ENCODE results near the gene SEC14L1. TPM values are rescaled to one million over a fixed set of nuclear protein-coding genes. Genes with fewer than 3 reads are reported as not detected.
"Not testable (repeated sequence)": the region's sequence is repeated elsewhere in the genome, so short reads cannot be mapped to it uniquely, and the experiment has no call there.

Gene SEC14L1
- total and polyA plus RNA-seq, 12 donors, result 61.8 to 255 (median 143) TPM

- no peak overlapping the region for H3K4me3 ChIP-seq
- intact Hi-C loops (cut with DNase I), result loop anchor here in 1 of 2 donors (10.0 kb wide), 1 partner anchor 51 kb away; no protein-coding TSS in a partner anchor
- TF ChIP-seq CTCF (IDR thresholded peaks at IDR 0.05) (no peak), POLR2A (IDR thresholded peaks at IDR 0.05) (no peak)
- H3K4me1 ChIP-seq (replicated peaks in 1 of 2), result peaks cover 29 to 76% of the 10 kb centered on the region in 2 donors
- peaks cover 0 to 25% of the 10 kb centered on the region in 2 donors for H3K36me3 ChIP-seq (replicated peaks in 1 of 2)
- no peaks in the 10 kb centered on the region for H3K27me3 ChIP-seq
- no peaks in the 10 kb centered on the region for H3K9me3 ChIP-seq (replicated peaks in 1 of 3)
- DNase-seq, result no peak
- H3K27ac ChIP-seq, result peak overlapping the region in 2 of 5 donors; percentile 63 to 66
- 84 to 86% (median 85%) methylated on average over 8 of the region's 8 CpGs for WGBS, 4 donors
Measured at GRCh38 chr17:77153999-77154586, 13.3 kb downstream of the SEC14L1 start.

GRCh38 chr17:77155125-77155524 is 14.4 kb downstream of the SEC14L1 start:
- intact Hi-C loops (cut with DNase I), result loop anchor here in 1 of 2 donors (10.0 kb wide), 1 partner anchor 50 kb away; no protein-coding TSS in a partner anchor
- no peaks in the 10 kb centered on the region for H3K9me3 ChIP-seq (replicated peaks in 1 of 3)
- H3K4me1 ChIP-seq (replicated peaks in 1 of 2), result peaks cover 26 to 76% of the 10 kb centered on the region in 2 donors
- no peak overlapping the region for H3K4me3 ChIP-seq
- peak overlapping the region in 3 of 5 donors; percentile 10 to 63 (median 49) for H3K27ac ChIP-seq
- H3K36me3 ChIP-seq (replicated peaks in 1 of 2), result peaks cover 0 to 23% of the 10 kb centered on the region in 2 donors
- WGBS, 4 donors, result 63 to 72% (median 72%) methylated on average over 3 of the region's 3 CpGs
- DNase-seq, result no peak
- TF ChIP-seq POLR2A (IDR thresholded peaks at IDR 0.05), result no peak
- TF ChIP-seq CTCF (IDR thresholded peaks at IDR 0.05), result no peak
- H3K27me3 ChIP-seq, result no peaks in the 10 kb centered on the region

- WGBS, 4 donors, result 64 to 74% (median 70%) methylated on average over 6 of the region's 6 CpGs
- intact Hi-C loops (cut with DNase I), result loop anchor here in 1 of 2 donors (10.0 kb wide), 1 partner anchor 47 kb away; no protein-coding TSS in a partner anchor
- Histone ChIP-seq H3K27ac (peak overlapping the region in 1 of 5 donors; percentile 22), H3K4me1 (replicated peaks in 1 of 2) (peaks cover 44 to 76% of the 10 kb centered on the region in 2 donors)
- not testable (repeated sequence) for H3K27me3 ChIP-seq; H3K4me3 ChIP-seq; H3K9me3 ChIP-seq (replicated peaks in 1 of 3); DNase-seq; H3K36me3 ChIP-seq (replicated peaks in 1 of 2)
Measured at GRCh38 chr17:77157766-77158165, 17.0 kb downstream of the SEC14L1 start.

- H3K4me1 ChIP-seq (replicated peaks in 1 of 2), result peaks cover 62 to 76% of the 10 kb centered on the region in 2 donors
Measured at GRCh38 chr17:77160091-77160874, 19.5 kb downstream of the SEC14L1 start.

More at GRCh38 chr17:77160091-77160874, 19.5 kb downstream of the SEC14L1 start:
- no peak for TF ChIP-seq CTCF (IDR thresholded peaks at IDR 0.05)
- Histone ChIP-seq H3K36me3 (replicated peaks in 1 of 2) (peaks cover 0 to 6% of the 10 kb centered on the region in 2 donors), H3K9me3 (replicated peaks in 1 of 3) (no peaks in the 10 kb centered on the region), H3K27ac (peak overlapping the region; percentile 5 to 89 (median 82)), H3K27me3 (no peaks in the 10 kb centered on the region), H3K4me3 (no peak overlapping the region)
- intact Hi-C loops (cut with DNase I), result no loop called here
- DNase-seq, result no peak
- 43 to 46% (median 44%) methylated on average over 6 of the region's 6 CpGs for WGBS, 4 donors
